Activated CD8-positive, alpha-beta memory T cell treated with anti-CD3 and anti-CD28 coated beads, Interleukin-2, amount 10 ng/mL, durations not matched to agents 7 days and 5 days (primary cell): Measurements from ENCODE around the gene YPEL3. TPM values are rescaled to one million over a fixed set of nuclear protein-coding genes. Genes with fewer than 3 reads are reported as not detected.
"Not testable (repeated sequence)": the region's sequence is repeated elsewhere in the genome, so short reads cannot be mapped to it uniquely, and the experiment has no call there.

Source experiments
- ATAC-seq: fragments of 150-1000 bp; cut with Tn5 transposase; one replicate; pipeline ENCODE4 v1.10.0; 2021; ENCODE audit warnings: moderate library complexity
- CTCF ChIA-PET: fragments of 350-600 bp; sonication (Branson Sonifier 250); formaldehyde crosslinking; loops from one replicate; lab custom pipeline; 2021; ENCODE audit warnings: antibody characterized with exemption; lab: Charles Lee
- DNase-seq: peaks from one replicate; pipeline ENCODE4 v3.0.0-alpha.2; 2020
- H3K27ac Mint-ChIP-seq: one replicate; pipeline ENCODE4 v1.8.0; 2021; ENCODE audit warnings: mild to moderate bottlenecking, mixed read lengths
- H3K27me3 Mint-ChIP-seq: one replicate; pipeline ENCODE4 v1.8.0; 2021; ENCODE audit warnings: mixed read lengths
- H3K36me3 Mint-ChIP-seq: one replicate; pipeline ENCODE4 v1.8.0; 2021; ENCODE audit warnings: mild to moderate bottlenecking, mixed read lengths
- H3K4me1 Mint-ChIP-seq: one replicate; pipeline ENCODE4 v1.8.0; 2021; ENCODE audit warnings: mixed read lengths
- H3K4me3 Mint-ChIP-seq: one replicate; pipeline ENCODE4 v1.8.0; 2021; ENCODE audit warnings: mild to moderate bottlenecking, moderate library complexity, mixed read lengths
- H3K9me3 Mint-ChIP-seq: one replicate; pipeline ENCODE4 v1.8.0; 2022; ENCODE audit warnings: low read depth, mixed read lengths
- total RNA-seq, 2 experiments: library from RNA; stranded (reverse); gene quantifications; one replicate each; pipeline ENCODE4 v1.2.3, GENCODE V29; 2021

Gene YPEL3
- total RNA-seq, 2 experiments from 2014 or later = 47.2 to 47.8 TPM

DNA sequence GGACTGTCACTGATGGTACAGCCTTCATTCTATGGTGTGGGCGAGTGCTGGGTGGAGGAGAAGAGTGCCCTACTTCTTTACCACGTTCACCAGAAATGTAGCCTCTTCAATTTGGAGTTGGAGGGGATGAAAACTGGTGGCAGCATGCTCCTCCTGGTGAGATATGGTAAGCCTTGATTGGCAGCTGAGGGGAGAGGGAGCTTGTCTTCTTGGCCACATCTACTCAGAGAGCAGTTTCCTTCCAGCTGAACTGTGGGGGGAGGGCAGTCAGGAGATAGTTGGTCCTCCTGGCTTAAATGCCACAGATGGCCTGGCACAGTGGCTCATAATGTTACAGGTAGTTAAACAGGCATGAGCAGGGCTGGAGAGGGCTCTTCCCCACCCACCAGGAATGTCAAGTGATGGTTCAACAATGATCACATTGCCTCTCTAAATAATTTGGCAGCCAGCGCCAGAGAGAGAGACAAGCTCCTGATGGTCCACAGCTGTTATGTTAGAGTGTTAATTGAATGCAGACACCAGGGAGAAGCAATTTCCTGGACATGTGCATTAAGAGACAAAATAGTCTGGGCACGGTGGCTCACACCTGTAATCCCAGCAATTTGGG lies 36.0 kb upstream of the YPEL3 start:
- peaks cover 4% of the 10 kb centered on the region for H3K9me3 Mint-ChIP-seq
- H3K4me3 Mint-ChIP-seq = no peak overlapping the region
- no peaks in the 10 kb centered on the region for H3K27me3 Mint-ChIP-seq
- ATAC-seq (no peak), DNase-seq (no peak)
- H3K27ac Mint-ChIP-seq = peak overlapping the region; percentile 77
- peaks cover 31% of the 10 kb centered on the region for H3K4me1 Mint-ChIP-seq
- peaks cover 17% of the 10 kb centered on the region for H3K36me3 Mint-ChIP-seq
- CTCF ChIA-PET = interaction anchor here (0.6 to 4.4 kb wide), 7 partner anchors 11 to 482 kb away, joined by 3 to 19 read pairs (median 3); partner anchors contain the start of gene TBX6

- H3K36me3 Mint-ChIP-seq = peaks cover 15% of the 10 kb centered on the region
- CTCF ChIA-PET = interaction anchor here (1.5 to 1.7 kb wide), 2 partner anchors 15 to 16 kb away, joined by 4 to 5 read pairs; partner anchors contain the start of gene GDPD3
- no peak overlapping the region for H3K27ac Mint-ChIP-seq
- no peak overlapping the region for H3K4me3 Mint-ChIP-seq
- H3K9me3 Mint-ChIP-seq = peaks cover 2% of the 10 kb centered on the region
- H3K27me3 Mint-ChIP-seq = no peaks in the 10 kb centered on the region
- ATAC-seq (no peak), DNase-seq (no peak)
- peaks cover 39% of the 10 kb centered on the region for H3K4me1 Mint-ChIP-seq
These were observed 32.0 kb upstream of the YPEL3 start for GRCh38 chr16:30127993-30128392.

DNA sequence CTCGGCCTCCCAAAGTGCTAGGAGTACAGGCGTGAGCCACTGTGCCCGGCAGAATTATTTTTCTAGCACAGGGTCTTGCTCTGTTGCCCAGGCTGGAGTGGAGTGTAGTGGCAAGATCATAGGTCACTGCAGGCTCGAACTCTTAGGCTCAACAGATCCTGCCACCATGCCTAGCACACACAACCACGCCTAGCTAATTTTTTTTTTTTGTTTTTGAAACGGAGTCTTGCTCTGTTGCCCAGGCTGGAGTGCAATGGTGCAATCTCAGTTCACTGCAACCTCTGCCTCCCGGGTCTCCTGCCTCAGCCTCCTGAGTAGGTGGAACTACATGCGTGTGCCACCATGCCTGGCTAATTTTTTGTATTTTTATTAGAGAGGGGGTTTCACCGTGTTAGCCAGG lies 29.7 kb upstream of the YPEL3 start:
- peaks cover 39% of the 10 kb centered on the region for H3K4me1 Mint-ChIP-seq
- not testable (repeated sequence) for H3K27me3 Mint-ChIP-seq, DNase-seq, ATAC-seq, H3K9me3 Mint-ChIP-seq, H3K4me3 Mint-ChIP-seq, H3K27ac Mint-ChIP-seq
- CTCF ChIA-PET = interaction anchor here (1.2 to 3.2 kb wide), 3 partner anchors 13 to 33 kb away, joined by 3 to 18 read pairs (median 5); partner anchors contain the start of gene GDPD3
- peaks cover 14% of the 10 kb centered on the region for H3K36me3 Mint-ChIP-seq

GRCh38 chr16:30124985-30125379 lies 29.0 kb upstream of the YPEL3 start:
- no peak for ATAC-seq
- H3K4me3 Mint-ChIP-seq = no peak overlapping the region
- peaks cover 42% of the 10 kb centered on the region for H3K4me1 Mint-ChIP-seq
- no peaks in the 10 kb centered on the region for H3K9me3 Mint-ChIP-seq
- H3K36me3 Mint-ChIP-seq = peaks cover 13% of the 10 kb centered on the region
- CTCF ChIA-PET = interaction anchor here (1.2 to 3.2 kb wide), 4 partner anchors 10 to 33 kb away, joined by 3 to 18 read pairs (median 4); partner anchors contain the start of gene GDPD3
- DNase-seq = no peak
- no peaks in the 10 kb centered on the region for H3K27me3 Mint-ChIP-seq
- H3K27ac Mint-ChIP-seq = peak overlapping the region; percentile 28

DNA sequence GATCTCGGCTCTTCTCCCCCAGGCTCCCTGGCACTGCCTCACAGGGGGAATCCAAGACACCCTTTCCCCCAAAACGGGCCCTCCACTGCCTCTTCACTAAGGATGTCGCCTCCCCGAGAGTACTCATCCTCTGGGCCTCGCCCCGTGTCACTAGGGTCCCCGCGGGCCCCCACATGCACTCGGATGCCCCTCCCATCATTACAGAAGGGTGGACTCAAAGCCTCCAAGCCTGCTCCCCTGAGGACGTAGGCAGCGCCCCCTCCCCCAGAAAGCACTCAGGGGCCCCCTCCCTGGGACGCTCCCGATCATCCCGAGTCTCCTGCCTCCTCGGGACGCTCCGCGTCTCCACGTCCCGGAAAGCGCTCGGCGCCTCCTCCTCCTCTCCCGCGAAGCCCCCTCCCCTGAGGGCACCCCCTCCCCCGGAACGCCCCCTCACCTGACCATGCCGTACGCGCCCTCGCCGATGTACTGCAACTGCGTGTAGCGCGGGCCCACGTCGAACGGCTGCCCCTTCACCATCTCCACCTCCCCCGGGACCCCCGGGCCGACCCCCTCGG lies 26.7 kb upstream of the YPEL3 start:
- CTCF ChIA-PET = interaction anchor here (1.0 to 1.8 kb wide), 4 partner anchors 17 to 31 kb away, joined by 3 to 5 read pairs (median 4); partner anchors contain the start of gene TBX6
- ATAC-seq (peak; percentile 34), DNase-seq (peak; percentile 49)
- Mint-ChIP-seq H3K27ac (peak overlapping the region; percentile 87), H3K36me3 (peaks cover 15% of the 10 kb centered on the region), H3K27me3 (no peaks in the 10 kb centered on the region), H3K9me3 (no peaks in the 10 kb centered on the region), H3K4me1 (peaks cover 42% of the 10 kb centered on the region), H3K4me3 (peak overlapping the region; percentile 82)

DNA sequence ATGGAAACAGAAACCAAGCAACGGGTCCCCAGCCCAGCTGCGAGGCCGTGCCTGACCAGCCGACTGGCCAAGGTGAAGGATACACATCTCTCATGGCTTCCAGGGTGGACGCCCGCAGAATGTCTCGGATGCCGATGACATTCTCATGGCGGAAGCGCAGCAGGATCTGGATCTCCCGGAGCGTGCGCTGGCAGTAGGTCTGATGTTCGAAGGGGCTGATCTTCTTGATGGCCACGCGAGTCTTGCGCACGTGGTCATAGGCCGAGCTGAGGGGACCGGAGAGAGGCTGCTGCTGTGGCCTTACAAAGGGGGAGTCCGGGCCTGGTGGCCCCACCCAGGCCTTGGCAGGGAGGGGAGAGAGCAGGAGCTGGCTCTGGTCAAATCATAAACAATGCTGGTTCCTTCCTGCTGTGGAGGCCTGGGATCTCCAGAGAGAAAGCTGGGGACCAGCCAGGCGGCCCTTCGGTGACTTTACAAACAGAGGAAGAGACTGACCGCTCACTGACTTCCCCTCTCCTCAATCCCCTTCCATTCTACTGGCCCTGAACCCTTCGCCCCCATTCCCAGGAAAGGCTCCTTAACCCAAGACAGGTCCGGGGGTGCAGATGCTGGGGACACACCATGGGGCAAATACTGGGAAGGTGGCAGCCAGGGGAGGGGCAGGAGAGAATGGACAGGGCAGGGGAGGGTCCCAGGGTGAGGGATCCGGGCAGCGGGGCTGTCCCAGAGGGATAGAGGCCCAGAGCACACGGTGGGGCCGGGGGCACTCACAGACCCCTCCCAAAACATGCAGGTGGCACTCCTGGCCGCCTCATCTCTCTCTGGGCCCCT lies 25.9 kb upstream of the YPEL3 start:
- no peak for ATAC-seq
- Mint-ChIP-seq H3K27me3 (no peaks in the 10 kb centered on the region), H3K9me3 (no peaks in the 10 kb centered on the region), H3K36me3 (peaks cover 15% of the 10 kb centered on the region), H3K27ac (peak overlapping the region; percentile 87), H3K4me3 (peak overlapping the region; percentile 82), H3K4me1 (peaks cover 39% of the 10 kb centered on the region)
- DNase-seq = no peak
- CTCF ChIA-PET = no interaction called here

DNA sequence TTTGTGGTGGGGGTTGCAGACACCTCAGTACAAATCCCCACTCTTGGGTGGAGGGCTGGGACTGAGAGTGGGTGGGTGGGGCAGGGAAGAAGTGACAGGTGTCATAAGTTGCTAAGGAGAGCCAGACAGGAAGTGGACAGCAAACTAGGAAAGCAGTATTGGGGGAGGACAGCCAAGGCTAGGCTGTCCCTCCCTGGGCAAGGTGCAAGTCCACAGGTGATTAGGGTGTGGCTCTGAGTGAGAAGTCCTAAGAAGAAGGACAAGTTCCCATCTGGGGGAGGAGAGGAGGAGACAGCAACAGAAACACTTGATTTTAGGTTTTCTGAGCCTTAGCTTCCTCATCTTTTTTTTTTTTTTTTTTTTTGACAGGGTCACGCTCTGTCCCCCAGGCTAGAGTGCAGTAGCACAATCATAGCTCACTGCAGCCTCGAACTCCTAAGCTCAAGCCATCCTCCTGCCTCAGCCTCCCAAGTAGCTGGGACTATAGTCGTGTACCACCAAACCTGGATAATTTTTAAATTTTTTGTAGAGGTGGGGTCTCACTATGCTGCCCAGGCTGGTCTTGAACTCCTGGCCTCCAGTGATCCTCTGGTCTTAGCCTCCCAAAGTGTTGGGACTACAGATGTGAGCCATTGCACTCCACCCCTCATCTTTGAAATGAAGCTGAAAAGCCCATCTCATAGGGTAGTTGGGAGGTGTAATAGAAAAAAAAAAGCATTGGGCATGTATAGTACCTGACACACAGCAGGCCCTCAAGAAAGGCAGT lies 24.5 kb upstream of the YPEL3 start:
- Mint-ChIP-seq H3K27me3 (no peaks in the 10 kb centered on the region), H3K4me3 (no peak overlapping the region), H3K4me1 (peaks cover 35% of the 10 kb centered on the region), H3K27ac (peak overlapping the region; percentile 68), H3K36me3 (peaks cover 15% of the 10 kb centered on the region), H3K9me3 (no peaks in the 10 kb centered on the region)
- CTCF ChIA-PET = interaction anchor here (1.1 to 1.7 kb wide), 4 partner anchors 8 to 28 kb away, joined by 4 to 9 read pairs (median 4); partner anchors contain the start of gene TBX6
- DNase-seq (no peak), ATAC-seq (no peak)

DNA sequence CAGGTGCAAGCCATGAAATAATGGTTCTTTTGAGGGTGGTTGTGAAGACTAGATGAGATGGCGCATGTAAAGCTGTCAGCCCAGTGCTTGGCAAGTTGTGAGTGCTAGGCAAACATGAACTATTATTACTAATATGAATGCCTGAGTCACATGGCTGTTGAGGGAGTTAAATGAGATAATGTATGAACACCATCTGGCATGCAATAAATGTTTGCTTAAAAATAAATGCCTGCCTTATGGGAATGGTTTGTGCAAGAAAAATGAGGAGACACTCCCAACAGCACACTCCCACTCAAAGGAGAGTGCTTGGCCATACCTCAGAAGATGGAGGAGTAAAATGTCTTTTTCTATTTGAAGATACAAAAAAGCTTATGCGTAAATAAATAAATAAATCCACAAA lies 23.4 kb upstream of the YPEL3 start:
- no peak for ATAC-seq
- Mint-ChIP-seq H3K4me1 (peaks cover 39% of the 10 kb centered on the region), H3K27me3 (no peaks in the 10 kb centered on the region), H3K36me3 (peaks cover 15% of the 10 kb centered on the region), H3K9me3 (no peaks in the 10 kb centered on the region), H3K4me3 (no peak overlapping the region), H3K27ac (peak overlapping the region; percentile 28)
- no peak for DNase-seq
- CTCF ChIA-PET = interaction anchor here (1.1 to 1.7 kb wide), 3 partner anchors 7 to 27 kb away, joined by 4 to 9 read pairs (median 5); partner anchors contain the start of gene TBX6

- CTCF ChIA-PET = no interaction called here
- Mint-ChIP-seq H3K36me3 (peaks cover 15% of the 10 kb centered on the region), H3K4me3 (no peak overlapping the region), H3K4me1 (peaks cover 35% of the 10 kb centered on the region), H3K27ac (no peak overlapping the region), H3K27me3 (no peaks in the 10 kb centered on the region), H3K9me3 (no peaks in the 10 kb centered on the region)
- no peak for ATAC-seq
- no peak for DNase-seq
These were observed 21.8 kb upstream of the YPEL3 start for GRCh38 chr16:30117768-30118167.

- DNase-seq = no peak
- no peak for ATAC-seq
- H3K36me3 Mint-ChIP-seq = peaks cover 12% of the 10 kb centered on the region
- H3K27me3 Mint-ChIP-seq = no peaks in the 10 kb centered on the region
- H3K27ac Mint-ChIP-seq = no peak overlapping the region
- H3K4me1 Mint-ChIP-seq = peaks cover 28% of the 10 kb centered on the region
- CTCF ChIA-PET = interaction anchor here (1.1 kb wide), 1 partner anchor 24 kb away, joined by 4 read pairs; the partner anchor contains the start of gene TBX6
- no peaks in the 10 kb centered on the region for H3K9me3 Mint-ChIP-seq
- H3K4me3 Mint-ChIP-seq = no peak overlapping the region
These were observed 20.5 kb upstream of the YPEL3 start for GRCh38 chr16:30116291-30117207.

DNA sequence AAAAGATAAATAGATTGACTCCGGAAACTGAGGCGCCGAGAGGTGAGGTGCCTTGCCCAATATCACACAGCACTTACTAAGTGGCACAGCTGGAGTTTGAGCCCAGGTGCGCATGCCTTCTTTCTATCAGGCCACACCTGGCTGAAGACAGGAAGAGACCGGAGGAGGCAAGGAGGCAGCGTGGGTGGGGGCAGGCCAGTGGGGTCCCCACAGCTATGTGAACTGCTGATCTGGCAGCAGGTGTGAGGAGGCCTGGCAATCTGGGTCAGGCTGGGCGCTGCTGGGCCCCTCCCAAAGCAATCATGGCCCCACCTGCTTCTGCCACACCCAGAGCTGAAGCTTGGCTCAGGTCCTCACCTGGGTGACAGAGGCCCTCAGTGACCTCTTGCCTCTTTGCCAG lies 19.2 kb upstream of the YPEL3 start:
- Mint-ChIP-seq H3K27me3 (no peaks in the 10 kb centered on the region), H3K36me3 (peaks cover 8% of the 10 kb centered on the region), H3K9me3 (no peaks in the 10 kb centered on the region), H3K27ac (peak overlapping the region; percentile 56), H3K4me3 (no peak overlapping the region), H3K4me1 (peaks cover 17% of the 10 kb centered on the region)
- no peak for ATAC-seq
- CTCF ChIA-PET = interaction anchor here (1.0 to 1.3 kb wide), 3 partner anchors 9 to 22 kb away, joined by 3 read pairs; no protein-coding TSS in a partner anchor
- no peak for DNase-seq

DNA sequence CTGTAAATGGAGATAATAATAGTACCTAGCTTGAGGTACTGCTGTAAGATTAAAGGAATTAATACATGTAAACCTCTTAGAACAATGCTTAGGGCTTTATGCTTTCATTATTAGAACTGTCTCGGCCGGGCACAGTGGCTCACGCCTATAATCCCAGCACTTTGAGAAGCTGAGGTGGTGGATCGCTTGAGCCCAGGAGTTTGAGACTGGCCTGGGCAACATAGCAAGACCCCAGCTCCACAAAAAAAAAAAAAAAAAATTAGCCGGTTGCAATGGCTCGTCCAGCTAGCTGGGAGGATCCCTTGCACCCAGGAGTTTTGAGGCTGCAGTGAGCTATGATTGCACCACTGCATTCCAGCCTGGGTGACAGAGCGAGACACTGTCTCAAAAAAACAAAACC lies 18.8 kb upstream of the YPEL3 start:
- H3K4me3 Mint-ChIP-seq, H3K27me3 Mint-ChIP-seq, ATAC-seq, H3K9me3 Mint-ChIP-seq, H3K27ac Mint-ChIP-seq, H3K36me3 Mint-ChIP-seq, DNase-seq: not testable (repeated sequence)
- H3K4me1 Mint-ChIP-seq = peaks cover 13% of the 10 kb centered on the region
- CTCF ChIA-PET = interaction anchor here (1.0 to 1.3 kb wide), 3 partner anchors 10 to 22 kb away, joined by 3 read pairs; no protein-coding TSS in a partner anchor
